Epithelial cell of proximal tubule (primary cell): ENCODE data around the gene AGT. TPM values are rescaled to one million over a fixed set of nuclear protein-coding genes. Genes with fewer than 3 reads are reported as not detected.

ENCODE experiments used
- DNase-seq: peaks from one replicate; pipeline ENCODE4 v3.0.0-alpha.2; 2011; ENCODE audit warnings: low read depth
- H3K4me3 ChIP-seq: 2 replicates; pipeline ENCODE4 v1.5.1; 2011; ENCODE audit warnings: low read depth, mild to moderate bottlenecking, low read length
- CTCF ChIP-seq: conservative IDR thresholded peaks from 2 replicates; pipeline ENCODE4 v1.5.1; 2012; ENCODE audit warnings: low read depth, mild to moderate bottlenecking, low read length
- total RNA-seq: library from RNA; depleted of rRNA; stranded (reverse); fragments of >200 nt; gene quantifications from 2 replicates; pipeline ENCODE4 v1.2.3, GENCODE V29; 2015

The AGT gene
- total RNA-seq, 1 donor from 2014 or later: 3.2 TPM

DNA sequence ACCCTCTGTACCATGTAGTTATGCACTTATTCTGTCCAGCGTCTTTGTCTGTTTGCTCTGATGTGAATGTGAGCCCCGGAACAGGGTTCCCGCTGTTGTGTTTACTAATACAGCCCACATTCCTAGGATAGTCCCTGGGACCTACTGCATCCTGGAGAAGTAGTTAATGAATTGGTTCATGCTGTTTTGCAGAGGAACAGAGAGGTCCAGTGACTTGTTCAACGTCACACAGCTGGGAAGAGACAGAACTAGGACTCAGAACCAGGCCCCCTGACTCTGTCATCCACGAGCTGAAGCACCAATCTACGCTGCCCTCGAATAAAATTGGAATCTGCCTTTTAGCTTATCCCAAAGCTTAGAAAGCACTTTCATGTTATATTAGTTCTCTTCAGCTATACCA is 784 bp downstream of the AGT start:
- H3K4me3 ChIP-seq: no peak overlapping the region
- TF ChIP-seq CTCF: no peak
- DNase-seq: no peak

DNA sequence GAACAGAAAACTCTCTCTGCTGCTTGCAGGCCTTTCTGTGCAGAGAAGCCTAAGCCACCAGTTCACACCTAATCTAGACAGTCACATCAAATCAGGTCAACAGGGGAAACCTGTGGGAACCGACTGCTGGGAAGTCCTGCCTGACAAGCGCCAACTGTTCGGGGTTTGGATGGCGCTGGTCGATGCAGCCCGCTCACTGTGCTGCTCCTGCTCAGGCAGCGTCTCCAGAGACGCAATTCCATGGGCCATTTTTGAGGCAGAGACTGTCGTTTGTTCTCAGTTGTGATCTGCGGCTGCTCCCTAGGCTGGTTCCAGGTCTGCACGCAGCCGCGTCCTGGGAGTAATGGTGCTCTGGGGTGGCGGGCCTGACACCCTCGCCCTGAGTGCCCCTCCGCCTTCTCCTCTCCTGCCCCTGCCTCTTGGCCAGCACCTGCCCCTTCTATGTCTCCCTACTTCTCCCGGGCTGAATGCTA is 1.4 kb downstream of the AGT start:
- TF ChIP-seq CTCF: no peak
- H3K4me3 ChIP-seq: no peak overlapping the region
- DNase-seq: no peak

GRCh38 chr1:230711245-230711644 is 2.7 kb downstream of the AGT start:
- H3K4me3 ChIP-seq: no peak overlapping the region
- DNase-seq: no peak
- no peak for TF ChIP-seq CTCF

DNA sequence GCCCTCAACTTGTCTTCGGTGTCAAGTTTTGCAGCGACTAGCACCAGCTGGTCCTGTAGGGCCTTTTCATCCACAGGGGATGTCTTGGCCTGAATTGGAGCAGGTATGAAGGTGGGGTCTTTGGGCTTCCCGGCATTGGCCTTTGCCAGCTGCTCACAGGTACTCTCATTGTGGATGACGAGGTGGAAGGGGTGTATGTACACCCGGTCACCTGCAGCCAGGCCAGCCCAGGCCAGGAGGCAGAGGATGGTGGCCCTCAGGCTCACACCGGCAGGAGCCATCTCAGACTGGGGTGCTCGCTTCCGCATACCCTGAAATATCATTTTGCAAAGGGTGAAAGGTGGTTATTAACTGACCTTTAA is 3.4 kb downstream of the AGT start:
- no peak for TF ChIP-seq CTCF
- no peak for DNase-seq
- no peak overlapping the region for H3K4me3 ChIP-seq

DNA sequence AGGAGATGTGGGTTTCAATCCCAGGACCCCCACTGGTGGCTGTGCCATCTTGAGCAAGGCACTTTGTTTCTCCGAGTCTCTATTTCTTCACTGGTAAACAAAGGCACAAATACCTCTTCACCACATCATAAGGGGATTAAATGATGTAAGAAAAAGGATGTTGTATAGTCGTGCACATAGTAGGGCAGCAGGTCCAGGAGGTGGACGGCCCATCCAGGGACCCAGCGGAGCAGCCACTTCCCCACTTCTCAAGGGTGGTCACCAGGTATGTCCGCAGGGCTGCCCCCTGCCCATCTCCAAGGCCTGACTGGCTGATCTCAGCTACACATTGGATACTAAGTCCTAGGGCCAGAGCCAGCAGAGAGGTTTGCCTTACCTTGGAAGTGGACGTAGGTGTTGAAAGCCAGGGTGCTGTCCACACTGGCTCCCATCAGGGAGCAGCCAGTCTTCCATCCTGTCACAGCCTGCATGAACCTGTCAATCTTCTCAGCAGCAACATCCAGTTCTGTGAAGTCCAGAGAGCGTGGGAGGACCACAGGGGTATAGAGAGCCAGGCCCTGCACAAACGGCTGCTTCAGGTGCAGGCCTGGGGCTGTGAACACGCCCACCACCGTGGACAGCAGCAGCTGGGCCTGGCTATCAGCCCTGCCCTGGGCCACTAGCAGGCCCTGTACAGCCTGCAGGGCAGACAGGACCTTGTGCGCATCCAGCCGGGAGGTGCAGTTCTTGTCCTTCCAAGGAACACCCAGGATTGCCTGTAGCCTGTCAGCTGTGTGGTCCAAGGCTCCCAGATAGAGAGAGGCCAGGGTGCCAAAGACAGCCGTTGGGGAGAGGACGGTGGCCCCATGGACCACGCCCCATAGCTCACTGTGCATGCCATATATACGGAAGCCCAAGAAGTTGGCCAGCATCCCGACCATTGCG is 4.0 kb downstream of the AGT start:
- H3K4me3 ChIP-seq: no peak overlapping the region
- no peak for DNase-seq
- TF ChIP-seq CTCF: no peak

DNA sequence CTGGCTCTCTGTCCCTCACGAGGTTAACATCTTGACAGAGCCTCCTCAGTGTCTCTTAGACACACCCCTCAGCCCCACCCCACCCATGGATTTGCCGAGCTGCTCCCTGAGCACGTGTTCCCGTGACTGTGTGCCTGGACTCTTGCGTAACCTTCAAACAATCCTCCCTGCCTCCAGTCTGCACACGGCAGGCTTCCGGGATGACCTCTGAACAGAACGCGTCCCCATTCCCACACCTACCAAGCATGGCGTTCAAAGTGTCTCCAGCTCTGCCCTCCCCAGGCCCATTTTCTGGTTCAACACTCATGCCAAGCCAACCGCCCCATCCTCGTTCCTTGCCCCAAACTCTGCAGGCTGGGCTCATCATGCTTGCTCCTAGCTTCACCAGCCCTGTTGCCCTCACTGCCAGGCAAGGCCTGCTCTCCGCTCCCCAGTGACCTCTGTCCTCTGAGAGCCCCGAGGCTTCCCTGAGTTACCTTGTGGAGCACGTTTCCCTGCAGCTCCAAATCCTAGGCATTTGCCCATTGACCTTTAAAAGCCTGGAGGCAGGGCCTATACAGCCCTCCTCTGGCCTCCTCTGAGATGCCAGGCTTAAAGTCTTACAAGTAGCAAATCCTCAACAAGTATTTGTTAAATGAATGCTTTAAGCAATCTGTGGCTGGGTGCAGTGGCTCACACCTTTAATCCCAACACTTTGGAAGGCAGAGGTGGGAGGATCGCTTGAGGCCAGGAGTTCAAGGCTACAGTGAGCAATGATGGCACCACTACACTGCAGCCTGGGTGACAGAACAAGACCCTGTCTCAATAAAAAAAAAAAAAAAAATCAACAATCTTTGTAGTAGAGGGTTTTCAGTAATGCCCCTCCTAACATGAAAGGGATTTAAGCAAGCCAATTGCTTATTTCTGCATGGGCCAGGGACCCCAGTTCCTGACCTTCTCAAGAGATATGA is 5.0 kb downstream of the AGT start:
- no peak overlapping the region for H3K4me3 ChIP-seq
- DNase-seq: peak; percentile 44
- TF ChIP-seq CTCF: no peak
